Measurements from ENCODE around the gene TMUB2.
A peak's percentile ranks its signal among the peaks of the same experiment; 100 is the strongest.

TMUB2 gene

GRCh38 chr17:44170499-44171201 lies 16.1 kb upstream of the TMUB2 start, which contains the start of gene ASB16:
Gene ASB16 (plus strand): TSS chr17:44170704. CDS start chr17:44170790, 86 bp downstream.
- H3K4me3 ChIP-seq (ENCODE audit: low read length): peak within 1 kb of the TSS; percentile 20; the same call in 1 of the 2 replicates
- TF ChIP-seq CTCF (conservative IDR thresholded peaks at IDR 0.05; ENCODE audit: low read length): no peak
- DNase-seq (ENCODE audit: low read depth): peak; percentile 25

- DNase-seq (ENCODE audit: low read depth): no peak
- TF ChIP-seq CTCF (conservative IDR thresholded peaks at IDR 0.05; ENCODE audit: low read length): no peak
- H3K4me3 ChIP-seq (ENCODE audit: low read length): no peak overlapping the region
Observed at GRCh38 chr17:44171931-44172455, 14.8 kb upstream of the TMUB2 start.

- no peak for DNase-seq (ENCODE audit: low read depth)
- TF ChIP-seq CTCF (conservative IDR thresholded peaks at IDR 0.05; ENCODE audit: low read length): no peak
- no peak overlapping the region for H3K4me3 ChIP-seq (ENCODE audit: low read length)
Observed at GRCh38 chr17:44174427-44174826, 12.3 kb upstream of the TMUB2 start.

GRCh38 chr17:44176257-44176656 lies 10.5 kb upstream of the TMUB2 start:
- no peak for DNase-seq (ENCODE audit: low read depth)
- TF ChIP-seq CTCF (conservative IDR thresholded peaks at IDR 0.05; ENCODE audit: low read length): no peak
- no peak overlapping the region for H3K4me3 ChIP-seq (ENCODE audit: low read length)

GRCh38 chr17:44176671-44177501 lies 9.9 kb upstream of the TMUB2 start:
- no peak overlapping the region for H3K4me3 ChIP-seq (ENCODE audit: low read length)
- DNase-seq (ENCODE audit: low read depth): no peak
- TF ChIP-seq CTCF (conservative IDR thresholded peaks at IDR 0.05; ENCODE audit: low read length): no peak

GRCh38 chr17:44177640-44178039 lies 9.1 kb upstream of the TMUB2 start:
- no peak for TF ChIP-seq CTCF (conservative IDR thresholded peaks at IDR 0.05; ENCODE audit: low read length)
- no peak for DNase-seq (ENCODE audit: low read depth)
- no peak overlapping the region for H3K4me3 ChIP-seq (ENCODE audit: low read length)

Measured in AG10803 (cell line).